Measurements from ENCODE around the gene MTCH2.
"Not testable (repeated sequence)": the region's sequence is repeated elsewhere in the genome, so short reads cannot be mapped to it uniquely, and the experiment has no call there.

MTCH2 gene

GRCh38 chr11:47656260-47656885, 14.0 kb upstream of the MTCH2 start:
- TF ChIP-seq POLR2A (IDR thresholded peaks at IDR 0.05; ENCODE audit: low read depth, low read length): no peak
- DNase-seq (ENCODE audit: insufficient read length, low spot score): no peak
- FAIRE-seq: no peak

- TF ChIP-seq POLR2A (IDR thresholded peaks at IDR 0.05; ENCODE audit: low read depth, low read length): no peak
- DNase-seq (ENCODE audit: insufficient read length, low spot score) (no peak), FAIRE-seq (no peak)
Measured at GRCh38 chr11:47651818-47652469, 9.6 kb upstream of the MTCH2 start.

- TF ChIP-seq POLR2A (IDR thresholded peaks at IDR 0.05; ENCODE audit: low read depth, low read length): no peak
- FAIRE-seq (no peak), DNase-seq (ENCODE audit: insufficient read length, low spot score) (no peak)
Measured at GRCh38 chr11:47649276-47649675, 6.9 kb upstream of the MTCH2 start.

GRCh38 chr11:47646019-47646418, 3.7 kb upstream of the MTCH2 start:
- DNase-seq (ENCODE audit: insufficient read length, low spot score): no peak
- FAIRE-seq: no peak
- TF ChIP-seq POLR2A (IDR thresholded peaks at IDR 0.05; ENCODE audit: low read depth, low read length): no peak

- no peak for FAIRE-seq
- no peak for DNase-seq (ENCODE audit: insufficient read length, low spot score)
- no peak for TF ChIP-seq POLR2A (IDR thresholded peaks at IDR 0.05; ENCODE audit: low read depth, low read length)
Measured at GRCh38 chr11:47645500-47645899, 3.1 kb upstream of the MTCH2 start.

GRCh38 chr11:47641600-47642098, 710 bp downstream of the MTCH2 start:
- no peak for FAIRE-seq
- no peak for DNase-seq (ENCODE audit: insufficient read length, low spot score)
- no peak for TF ChIP-seq POLR2A (IDR thresholded peaks at IDR 0.05; ENCODE audit: low read depth, low read length)

GRCh38 chr11:47640506-47640905, 1.9 kb downstream of the MTCH2 start:
- DNase-seq (ENCODE audit: insufficient read length, low spot score); FAIRE-seq: not testable (repeated sequence)

- not testable (repeated sequence) for DNase-seq (ENCODE audit: insufficient read length, low spot score); FAIRE-seq
Measured at GRCh38 chr11:47636331-47636730, 6.0 kb downstream of the MTCH2 start.

GRCh38 chr11:47631473-47631872, 10.9 kb downstream of the MTCH2 start:
- DNase-seq (ENCODE audit: insufficient read length, low spot score): no peak
- FAIRE-seq: peak; percentile 41
- no peak for TF ChIP-seq POLR2A (IDR thresholded peaks at IDR 0.05; ENCODE audit: low read depth, low read length)

GRCh38 chr11:47628026-47628425, 14.3 kb downstream of the MTCH2 start:
- no peak for FAIRE-seq
- DNase-seq (ENCODE audit: insufficient read length, low spot score): no peak
- no peak for TF ChIP-seq POLR2A (IDR thresholded peaks at IDR 0.05; ENCODE audit: low read depth, low read length)

- FAIRE-seq: no peak
- no peak for DNase-seq (ENCODE audit: insufficient read length, low spot score)
- TF ChIP-seq POLR2A (IDR thresholded peaks at IDR 0.05; ENCODE audit: low read depth, low read length): no peak
Measured at GRCh38 chr11:47626234-47626633, 16.1 kb downstream of the MTCH2 start.

GRCh38 chr11:47620836-47621378, 21.5 kb downstream of the MTCH2 start:
- peak; percentile 52 for FAIRE-seq
- no peak for TF ChIP-seq POLR2A (IDR thresholded peaks at IDR 0.05; ENCODE audit: low read depth, low read length)
- no peak for DNase-seq (ENCODE audit: insufficient read length, low spot score)

- FAIRE-seq: no peak
- DNase-seq (ENCODE audit: insufficient read length, low spot score): no peak
- no peak for TF ChIP-seq POLR2A (IDR thresholded peaks at IDR 0.05; ENCODE audit: low read depth, low read length)
Measured at GRCh38 chr11:47617417-47617809, 24.9 kb downstream of the MTCH2 start.

- DNase-seq (ENCODE audit: insufficient read length, low spot score): no peak
- TF ChIP-seq POLR2A (IDR thresholded peaks at IDR 0.05; ENCODE audit: low read depth, low read length): no peak
- peak; percentile 64 for FAIRE-seq
Measured at GRCh38 chr11:47616726-47617416, 25.5 kb downstream of the MTCH2 start.
